GM19395 (cell line): ENCODE data around the gene SCAF11.
"Not testable (repeated sequence)": the region's sequence is repeated elsewhere in the genome, so short reads cannot be mapped to it uniquely, and the experiment has no call there.

Source experiments
- ATAC-seq: cut with Tn5 transposase; IDR thresholded peaks from one replicate; pipeline ENCODE4 v1.9.1; 2021; ENCODE audit warnings: mild to moderate bottlenecking, moderate library complexity; ENCODE audit not compliant: unreplicated experiment

The SCAF11 gene

GRCh38 chr12:45990468-45991283, at the start of gene SCAF11:
TSS of gene SCAF11 (minus strand) at chr12:45990574. CDS start at chr12:45964167, 26,407 bp downstream.
- ATAC-seq, result peak; percentile 64

- not testable (repeated sequence) for ATAC-seq
Observed at GRCh38 chr12:46037066-46037465, 46.7 kb upstream of the SCAF11 start.

GRCh38 chr12:46027172-46027571, 36.8 kb upstream of the SCAF11 start:
- no peak for ATAC-seq

GRCh38 chr12:46024099-46024498, 33.7 kb upstream of the SCAF11 start:
- no peak for ATAC-seq

- ATAC-seq, result no peak
Observed at GRCh38 chr12:46020768-46021167, 30.4 kb upstream of the SCAF11 start.

GRCh38 chr12:46018712-46019111, 28.3 kb upstream of the SCAF11 start:
- not testable (repeated sequence) for ATAC-seq

- not testable (repeated sequence) for ATAC-seq
Observed at GRCh38 chr12:46017866-46018375, 27.5 kb upstream of the SCAF11 start.

GRCh38 chr12:46005823-46006222, 15.4 kb upstream of the SCAF11 start:
- no peak for ATAC-seq

GRCh38 chr12:46005151-46005797, 14.9 kb upstream of the SCAF11 start:
- no peak for ATAC-seq

- no peak for ATAC-seq
Observed at GRCh38 chr12:46004715-46005114, 14.3 kb upstream of the SCAF11 start.

GRCh38 chr12:46000076-46000475, 9.7 kb upstream of the SCAF11 start:
- not testable (repeated sequence) for ATAC-seq

- no peak for ATAC-seq
Observed at GRCh38 chr12:45994736-45995135, 4.4 kb upstream of the SCAF11 start.

GRCh38 chr12:45991284-45992249, 1.2 kb upstream of the SCAF11 start:
- ATAC-seq, result peak; percentile 32

- ATAC-seq, result peak; percentile 38
Observed at GRCh38 chr12:45989721-45990467, 480 bp downstream of the SCAF11 start.

- no peak for ATAC-seq
Observed at GRCh38 chr12:45989287-45989686, 1.1 kb downstream of the SCAF11 start.

- no peak for ATAC-seq
Observed at GRCh38 chr12:45988264-45988663, 2.1 kb downstream of the SCAF11 start.

GRCh38 chr12:45987340-45987727, 3.0 kb downstream of the SCAF11 start:
- no peak for ATAC-seq

- no peak for ATAC-seq
Observed at GRCh38 chr12:45986641-45987339, 3.6 kb downstream of the SCAF11 start.

GRCh38 chr12:45981075-45981837, 9.1 kb downstream of the SCAF11 start:
- ATAC-seq, result no peak
